ENCODE data around the gene BTNL9. TPM values are rescaled to one million over a fixed set of nuclear protein-coding genes. Genes with fewer than 3 reads are reported as not detected.

The BTNL9 gene
- polyA plus RNA-seq, 2 of the 4 experiments (the other 2 are of a cell fraction): 0.85 to 1.5 TPM

GRCh38 chr5:181111010-181111409 lies 70.9 kb downstream of the BTNL9 start:
- FAIRE-seq (no peak), DNase-seq (ENCODE audit: low read depth in 1 of 2, low spot score in 1 of 2) (no peak), ATAC-seq (no peak)
- H3K4me2 ChIP-seq: no peak overlapping the region
- 0 out of 3 replicates have a peak, but pooled peaks cover 6% of the 10 kb centered on the region for H3K4me1 ChIP-seq
- no peaks in the 10 kb centered on the region for H3K9me3 ChIP-seq
- ChIA-PET CTCF (interaction anchor here (1.0 to 1.7 kb wide), 3 partner anchors 26 to 74 kb away, joined by 3 to 5 read pairs (median 3); no protein-coding TSS in a partner anchor), POLR2A (no interaction called here)
- 93% methylated on average over 5 of the region's 5 CpGs for WGBS (ENCODE audit: missing lambda C conversion rate)
- TF ChIP-seq RAD21 (conservative IDR thresholded peaks at IDR 0.05 in 1 of 2, IDR thresholded peaks at IDR 0.05 in 1 of 2) (no peak), TP53 (CRISPR knock-in tag; IDR thresholded peaks at IDR 0.05) (no peak), CHD2 (IDR thresholded peaks at IDR 0.05; ENCODE audit: low read length, partially characterized antibody) (no peak), CBX2 (IDR thresholded peaks at IDR 0.05; ENCODE audit: borderline replicate concordance, low read depth) (no peak), CBX8 (IDR thresholded peaks at IDR 0.05) (no peak), EP300 (IDR thresholded peaks at IDR 0.05) (no peak), SMC3 (IDR thresholded peaks at IDR 0.05) (no peak)
- H3K27ac ChIP-seq: no peak overlapping the region
- H3K4me3 ChIP-seq: no peak overlapping the region

Small RNA genes lying within 50 kb of the gene (small RNA-seq; reads per million reads assigned to genes)
- gene MIR8089 (0 reads per million in 6 experiments), gene RNU6-1036P (0 reads per million in 6 experiments)

Other genes starting within 250 kb of the BTNL9 start
- 53.0 and 56.3 TPM in 2 replicates for gene MGAT1, start 237.5 kb upstream of the BTNL9 start, polyA plus RNA-seq (2011; rRNA removed)
- gene MGAT1, start 237.5 kb upstream of the BTNL9 start, polyA plus RNA-seq (2017; fragmentation: RNase III; extraction: RNeasy Plus Mini Kit Qiagen cat#74134 plus additional on column Dnase treatment): 54.6 to 63.4 TPM (median 61.8 TPM) in 3 replicates
- 19.2 and 23.4 TPM in 2 replicates for gene ZFP62, start 179.0 kb upstream of the BTNL9 start, polyA plus RNA-seq (2011; rRNA removed)
- gene ZFP62, start 179.0 kb upstream of the BTNL9 start, polyA plus RNA-seq (2017; fragmentation: RNase III; extraction: RNeasy Plus Mini Kit Qiagen cat#74134 plus additional on column Dnase treatment): 11.8 to 13.9 TPM (median 13.9 TPM) in 3 replicates
- not detected in 2 replicates for gene BTNL8, start 141.1 kb upstream of the BTNL9 start, polyA plus RNA-seq (2011; rRNA removed)
- gene BTNL8, start 141.1 kb upstream of the BTNL9 start, polyA plus RNA-seq (2017; fragmentation: RNase III; extraction: RNeasy Plus Mini Kit Qiagen cat#74134 plus additional on column Dnase treatment): not detected in 3 replicates
- gene BTNL3, start 51.4 kb upstream of the BTNL9 start, polyA plus RNA-seq (2011; rRNA removed): not detected in 2 replicates
- not detected in 3 replicates for gene BTNL3, start 51.4 kb upstream of the BTNL9 start, polyA plus RNA-seq (2017; fragmentation: RNase III; extraction: RNeasy Plus Mini Kit Qiagen cat#74134 plus additional on column Dnase treatment)
- gene OR2V1, start 90.9 kb downstream of the BTNL9 start, polyA plus RNA-seq (2011; rRNA removed): not detected in 2 replicates
- gene OR2V1, start 90.9 kb downstream of the BTNL9 start, polyA plus RNA-seq (2017; fragmentation: RNase III; extraction: RNeasy Plus Mini Kit Qiagen cat#74134 plus additional on column Dnase treatment): not detected in 3 replicates
- not detected in 2 replicates for gene OR2V2, start 107.3 kb downstream of the BTNL9 start, polyA plus RNA-seq (2011; rRNA removed)
- gene OR2V2, start 107.3 kb downstream of the BTNL9 start, polyA plus RNA-seq (2017; fragmentation: RNase III; extraction: RNeasy Plus Mini Kit Qiagen cat#74134 plus additional on column Dnase treatment): not detected in 3 replicates
- gene TRIM7, start 164.9 kb downstream of the BTNL9 start, polyA plus RNA-seq (2011; rRNA removed): 20.4 and 30.7 TPM in 2 replicates
- gene TRIM7, start 164.9 kb downstream of the BTNL9 start, polyA plus RNA-seq (2017; fragmentation: RNase III; extraction: RNeasy Plus Mini Kit Qiagen cat#74134 plus additional on column Dnase treatment): 21.8 to 23.2 TPM (median 23.1 TPM) in 3 replicates
- 17.0 and 22.7 TPM in 2 replicates for gene TRIM41, start 183.0 kb downstream of the BTNL9 start, polyA plus RNA-seq (2011; rRNA removed)
- 29.7 to 35.0 TPM (median 32.5 TPM) in 3 replicates for gene TRIM41, start 183.0 kb downstream of the BTNL9 start, polyA plus RNA-seq (2017; fragmentation: RNase III; extraction: RNeasy Plus Mini Kit Qiagen cat#74134 plus additional on column Dnase treatment)
- gene RACK1, start 203.6 kb downstream of the BTNL9 start, polyA plus RNA-seq (2011; rRNA removed): 3,139 and 4,035 TPM in 2 replicates
- gene RACK1, start 203.6 kb downstream of the BTNL9 start, polyA plus RNA-seq (2017; fragmentation: RNase III; extraction: RNeasy Plus Mini Kit Qiagen cat#74134 plus additional on column Dnase treatment): 2,466 to 2,717 TPM (median 2,590 TPM) in 3 replicates
- 10.9 and 11.1 TPM in 2 replicates for gene TRIM52, start 220.9 kb downstream of the BTNL9 start, polyA plus RNA-seq (2011; rRNA removed)
- 10.9 to 13.1 TPM (median 12.1 TPM) in 3 replicates for gene TRIM52, start 220.9 kb downstream of the BTNL9 start, polyA plus RNA-seq (2017; fragmentation: RNase III; extraction: RNeasy Plus Mini Kit Qiagen cat#74134 plus additional on column Dnase treatment)

Data from A549 (cell line).